Endodermal cell (in vitro differentiated cells): ENCODE data around the gene LRRC18. TPM values are rescaled to one million over a fixed set of nuclear protein-coding genes. Genes with fewer than 3 reads are reported as not detected.
A peak's percentile ranks its signal among the peaks of the same experiment; 100 is the strongest.

Experiments used
- DNase-seq: peaks from one replicate; pipeline ENCODE4 v3.0.0-alpha.2; 2017
- H3K27ac ChIP-seq: 2 replicates; pipeline ENCODE4 v1.5.1; 2013; ENCODE audit warnings: mild to moderate bottlenecking, low read depth, low read length, moderate library complexity
- H3K27me3 ChIP-seq: 2 replicates; pipeline ENCODE4 v1.6.1; 2013; ENCODE audit warnings: mild to moderate bottlenecking, low read length, moderate library complexity; ENCODE audit not compliant: insufficient read depth, control insufficient read depth, poor library complexity, severe bottlenecking
- H3K36me3 ChIP-seq: 2 replicates; pipeline ENCODE4 v1.7.0; 2013; ENCODE audit warnings: mild to moderate bottlenecking, low read length, moderate library complexity; ENCODE audit not compliant: control insufficient read depth, insufficient read depth
- H3K4me1 ChIP-seq: one replicate; pipeline ENCODE4 v1.7.0; 2013; ENCODE audit warnings: low read length; ENCODE audit not compliant: control insufficient read depth, insufficient read depth
- H3K4me3 ChIP-seq: 2 replicates; pipeline ENCODE4 v1.5.1; 2013; ENCODE audit warnings: mild to moderate bottlenecking, low read length, moderate library complexity
- H3K9ac ChIP-seq: 2 replicates; pipeline ENCODE4 v1.6.1; 2013; ENCODE audit warnings: mild to moderate bottlenecking, low read length, moderate library complexity; ENCODE audit not compliant: poor library complexity, severe bottlenecking; ENCODE audit errors: extremely low read depth
- H3K9me3 ChIP-seq: 2 replicates; pipeline ENCODE4 v1.6.1; 2013; ENCODE audit warnings: mild to moderate bottlenecking, low read length, moderate library complexity; ENCODE audit not compliant: control insufficient read depth
- H3K27ac Mint-ChIP-seq: 2 replicates; pipeline ENCODE4 v1.8.0; 2020; ENCODE audit warnings: mixed read lengths
- H3K27me3 Mint-ChIP-seq: 2 replicates; pipeline ENCODE4 v1.8.0; 2021; ENCODE audit warnings: mild to moderate bottlenecking, mixed read lengths; ENCODE audit not compliant: insufficient read depth
- H3K36me3 Mint-ChIP-seq: 2 replicates; pipeline ENCODE4 v1.8.0; 2020; ENCODE audit warnings: low read depth, mixed read lengths
- H3K4me1 Mint-ChIP-seq: 2 replicates; pipeline ENCODE4 v1.8.0; 2020; ENCODE audit warnings: mixed read lengths
- H3K4me3 Mint-ChIP-seq: 2 replicates; pipeline ENCODE4 v1.8.0; 2020; ENCODE audit warnings: mild to moderate bottlenecking, moderate library complexity, mixed read lengths
- H3K9me3 Mint-ChIP-seq: 2 replicates; pipeline ENCODE4 v1.8.0; 2020; ENCODE audit warnings: mild to moderate bottlenecking, mixed read lengths
- WGBS, 2 experiments: methylation state at CpG; one replicate each; pipeline versions ENCODE4 v1.1.5 to v1.1.7; 2013; ENCODE audit warnings: missing lambda C conversion rate in 2 of 2, mixed read lengths in 1 of 2; ENCODE audit not compliant: insufficient coverage in 1 of 2, insufficient read length in 1 of 2; 5-methylcytosine and 5-hydroxymethylcytosine counted together
- total RNA-seq, 2 donors: library from RNA; stranded (reverse); fragmentation: NEBNext Ultra II Directional in 1 of 2; extraction: Animal tissue kit (Norgen Biotek cat#: 25700) in 1 of 2; gene quantifications; 2 replicates in 1 of 2; 3 replicates in 1 of 2; pipeline ENCODE4 v1.2.1, GENCODE V29; 2021
- TF ChIP-seq, protein P1 (sequence below): fragments of 200-600 bp; sonication (generic); conservative IDR thresholded peaks from 2 replicates; pipeline ENCODE4 v1.5.0; 2021; ENCODE audit warnings: antibody characterized with exemption, mild to moderate bottlenecking

Gene LRRC18
- total RNA-seq, 2 donors from 2014 or later, result not detected

DNA sequence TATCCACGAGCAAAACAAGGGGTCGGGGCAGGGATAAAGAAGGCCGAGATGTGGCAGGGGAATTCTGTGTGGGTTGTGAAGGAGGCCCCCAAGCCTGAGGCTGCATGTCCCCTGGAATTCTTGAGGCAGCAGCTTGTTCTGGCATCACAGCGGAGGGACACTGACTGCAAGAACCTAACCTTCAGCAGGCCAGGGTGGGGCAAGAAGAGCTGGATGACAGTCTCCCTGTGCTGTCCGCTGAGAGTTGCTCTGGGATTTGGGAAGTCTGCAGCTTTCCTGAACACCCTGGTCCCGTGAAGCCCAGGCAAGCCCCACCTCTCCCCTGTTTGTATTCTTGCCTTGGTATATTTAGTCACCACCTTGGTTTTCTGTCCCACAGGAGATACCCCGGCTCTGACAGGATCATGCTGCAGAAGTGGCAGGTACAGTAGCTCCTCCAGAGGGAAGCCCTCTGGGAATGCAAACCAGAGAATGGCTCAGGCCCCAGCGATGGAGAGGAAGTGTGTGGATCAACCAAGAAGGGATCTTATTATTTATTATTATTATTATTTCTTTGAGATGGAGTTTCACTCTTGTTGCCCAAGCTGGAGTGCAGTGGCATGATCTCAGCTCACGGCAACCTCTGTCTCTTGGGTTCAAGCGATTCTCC is 1.9 kb upstream of the LRRC18 start:
- Histone ChIP-seq H3K9ac (no peak overlapping the region), H3K4me1 (no peaks in the 10 kb centered on the region), H3K27me3 (no peaks in the 10 kb centered on the region), H3K9me3 (no peaks in the 10 kb centered on the region), H3K4me3 (no peak overlapping the region), H3K27ac (no peak overlapping the region), H3K36me3 (no peaks in the 10 kb centered on the region)
- WGBS, 2 experiments, result 89 to 90% methylated on average over 4 to 10 of the region's 10 CpGs
- Mint-ChIP-seq H3K27ac (no peak overlapping the region), H3K4me3 (no peak overlapping the region), H3K9me3 (no peaks in the 10 kb centered on the region), H3K27me3 (peaks cover 2% of the 10 kb centered on the region), H3K4me1 (peaks cover 3% of the 10 kb centered on the region), H3K36me3 (no peaks in the 10 kb centered on the region)
- TF ChIP-seq, protein P1, sequence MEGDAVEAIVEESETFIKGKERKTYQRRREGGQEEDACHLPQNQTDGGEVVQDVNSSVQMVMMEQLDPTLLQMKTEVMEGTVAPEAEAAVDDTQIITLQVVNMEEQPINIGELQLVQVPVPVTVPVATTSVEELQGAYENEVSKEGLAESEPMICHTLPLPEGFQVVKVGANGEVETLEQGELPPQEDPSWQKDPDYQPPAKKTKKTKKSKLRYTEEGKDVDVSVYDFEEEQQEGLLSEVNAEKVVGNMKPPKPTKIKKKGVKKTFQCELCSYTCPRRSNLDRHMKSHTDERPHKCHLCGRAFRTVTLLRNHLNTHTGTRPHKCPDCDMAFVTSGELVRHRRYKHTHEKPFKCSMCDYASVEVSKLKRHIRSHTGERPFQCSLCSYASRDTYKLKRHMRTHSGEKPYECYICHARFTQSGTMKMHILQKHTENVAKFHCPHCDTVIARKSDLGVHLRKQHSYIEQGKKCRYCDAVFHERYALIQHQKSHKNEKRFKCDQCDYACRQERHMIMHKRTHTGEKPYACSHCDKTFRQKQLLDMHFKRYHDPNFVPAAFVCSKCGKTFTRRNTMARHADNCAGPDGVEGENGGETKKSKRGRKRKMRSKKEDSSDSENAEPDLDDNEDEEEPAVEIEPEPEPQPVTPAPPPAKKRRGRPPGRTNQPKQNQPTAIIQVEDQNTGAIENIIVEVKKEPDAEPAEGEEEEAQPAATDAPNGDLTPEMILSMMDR, result no peak
- peak; percentile 20 for DNase-seq

DNA sequence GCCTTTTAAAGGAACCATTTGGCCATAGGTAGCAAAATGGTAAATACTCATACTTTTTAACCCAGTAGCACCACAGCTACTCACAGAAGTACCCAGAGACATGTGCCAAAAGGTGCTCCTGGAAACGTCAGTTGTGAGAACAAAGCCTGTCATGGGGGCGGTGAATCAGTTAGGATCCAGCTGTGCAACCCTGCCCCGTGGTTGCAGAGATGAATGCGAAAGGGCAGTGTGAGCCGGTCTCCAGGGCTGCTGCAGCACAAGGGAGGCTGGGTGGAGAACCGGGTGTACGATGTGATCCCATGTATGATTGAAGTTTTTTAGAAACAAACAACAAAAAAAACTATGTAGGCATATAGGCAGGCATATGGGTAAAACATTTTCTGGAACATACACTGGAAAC is 1.3 kb upstream of the LRRC18 start:
- WGBS, 2 experiments, result 65 to 70% methylated on average over 2 to 7 of the region's 7 CpGs
- H3K4me3 ChIP-seq, result no peak overlapping the region
- TF ChIP-seq, protein P1, result no peak
- peak; percentile 60 for DNase-seq
- H3K27ac ChIP-seq, result no peak overlapping the region
- H3K9ac ChIP-seq, result no peak overlapping the region
- Mint-ChIP-seq H3K36me3 (no peaks in the 10 kb centered on the region), H3K27ac (no peak overlapping the region), H3K27me3 (peaks cover 2% of the 10 kb centered on the region), H3K4me3 (no peak overlapping the region), H3K9me3 (no peaks in the 10 kb centered on the region), H3K4me1 (peaks cover 3% of the 10 kb centered on the region)
- H3K27me3 ChIP-seq, result no peaks in the 10 kb centered on the region
- no peaks in the 10 kb centered on the region for H3K9me3 ChIP-seq
- H3K36me3 ChIP-seq, result no peaks in the 10 kb centered on the region
- H3K4me1 ChIP-seq, result no peaks in the 10 kb centered on the region

DNA sequence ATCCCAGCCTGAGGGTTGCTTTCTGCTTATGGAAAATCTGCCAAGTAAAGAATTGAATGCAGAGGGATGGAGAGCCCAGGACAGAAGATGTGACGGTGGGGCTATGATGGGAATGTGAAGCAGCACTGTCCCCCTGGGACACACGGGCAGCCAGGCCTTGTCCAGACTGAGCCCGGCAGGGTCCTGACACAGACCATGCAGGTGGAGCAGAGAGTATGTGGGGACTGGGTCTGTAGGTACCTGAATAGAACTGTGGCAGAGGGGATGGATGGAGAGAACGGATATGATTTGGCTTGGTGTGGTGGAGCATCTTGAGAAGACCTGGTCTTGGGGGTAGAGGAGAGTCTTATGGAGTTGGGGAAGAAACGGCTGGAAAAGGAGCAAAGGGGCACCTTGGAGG is 732 bp upstream of the LRRC18 start:
- no peak overlapping the region for H3K27ac Mint-ChIP-seq
- peak; percentile 26 for DNase-seq
- no peak overlapping the region for H3K27ac ChIP-seq
- H3K4me1 Mint-ChIP-seq, result peaks cover 4% of the 10 kb centered on the region
- H3K4me1 ChIP-seq, result no peaks in the 10 kb centered on the region
- H3K9me3 Mint-ChIP-seq, result no peaks in the 10 kb centered on the region
- H3K27me3 ChIP-seq, result no peaks in the 10 kb centered on the region
- no peaks in the 10 kb centered on the region for H3K36me3 Mint-ChIP-seq
- TF ChIP-seq, protein P1, result no peak
- no peak overlapping the region for H3K9ac ChIP-seq
- H3K9me3 ChIP-seq, result no peaks in the 10 kb centered on the region
- no peaks in the 10 kb centered on the region for H3K36me3 ChIP-seq
- no peak overlapping the region for H3K4me3 ChIP-seq
- WGBS, 2 experiments, result 94 to 97% methylated on average over 5 of the region's 5 CpGs
- no peak overlapping the region for H3K4me3 Mint-ChIP-seq
- no peaks in the 10 kb centered on the region for H3K27me3 Mint-ChIP-seq
